ENCODE measurements around the gene TPM3. TPM values are rescaled to one million over a fixed set of nuclear protein-coding genes. Genes with fewer than 3 reads are reported as not detected.
"Not testable (repeated sequence)": the region's sequence is repeated elsewhere in the genome, so short reads cannot be mapped to it uniquely, and the experiment has no call there.

Gene TPM3
- total RNA-seq, 2 donors from 2014 or later: 177 to 189 TPM

DNA sequence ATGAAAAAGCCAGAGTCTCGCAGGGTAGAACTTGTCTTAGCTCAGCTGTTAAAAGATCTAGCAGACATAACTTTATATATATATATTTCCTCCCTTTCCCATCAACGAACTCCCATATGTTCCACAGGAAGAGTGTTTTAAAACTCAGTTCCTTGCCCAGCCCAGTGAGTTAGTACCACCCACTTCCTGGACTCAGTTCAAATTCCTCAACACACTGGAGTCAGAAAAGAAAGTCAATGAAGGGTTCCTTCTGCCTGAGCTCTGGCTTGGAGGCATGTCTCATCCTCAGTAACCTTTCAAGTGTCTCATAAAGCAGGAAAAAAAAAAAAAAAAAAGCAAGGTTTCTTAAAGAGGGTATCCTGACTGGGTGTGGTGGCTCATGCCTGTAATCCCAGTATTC lies 15.6 kb downstream of the TPM3 start:
- no peak for DNase-seq (ENCODE audit: low spot score)
- intact Hi-C loops (cut with DNase I): loop anchor here in 1 of 2 donors (10.0 kb wide), 1 partner anchor 182 kb away; the partner anchor contains the start of gene RPS27

GRCh38 chr1:154174654-154175053 lies 17.2 kb downstream of the TPM3 start:
- no peak for DNase-seq (ENCODE audit: low spot score)
- intact Hi-C loops (cut with DNase I): loop anchor here in 1 of 2 donors (10.0 kb wide), 1 partner anchor 180 kb away; the partner anchor contains the start of gene RPS27

DNA sequence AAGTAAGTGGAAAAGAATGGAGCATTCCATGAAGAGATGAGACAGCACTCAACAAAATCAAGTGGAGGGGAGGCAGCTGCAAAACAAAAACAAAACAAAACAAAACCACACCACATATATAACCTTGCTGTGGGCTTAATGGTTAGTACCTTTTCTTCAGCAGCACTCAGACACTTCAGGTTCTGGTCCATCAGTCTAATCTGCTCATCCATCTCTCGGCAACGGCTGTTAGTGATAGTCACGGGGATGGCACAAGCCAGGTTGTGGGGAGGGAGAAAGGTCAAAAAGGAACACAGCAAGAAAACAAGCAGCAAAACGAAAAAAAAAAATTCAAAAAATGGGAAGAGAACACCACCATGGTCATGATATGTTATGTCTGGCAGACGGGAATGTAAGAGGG lies 20.0 kb downstream of the TPM3 start:
- no peak for DNase-seq (ENCODE audit: low spot score)
- intact Hi-C loops (cut with DNase I): loop anchor here in 1 of 2 donors (10.0 kb wide), 1 partner anchor 177 kb away; the partner anchor contains the start of gene RPS27

- intact Hi-C loops (cut with DNase I): loop anchor here in 1 of 2 donors (10.0 kb wide), 1 partner anchor 176 kb away; the partner anchor contains the start of gene RPS27
- DNase-seq (ENCODE audit: low spot score): no peak
Measured at GRCh38 chr1:154171223-154171583, 20.7 kb downstream of the TPM3 start.

DNA sequence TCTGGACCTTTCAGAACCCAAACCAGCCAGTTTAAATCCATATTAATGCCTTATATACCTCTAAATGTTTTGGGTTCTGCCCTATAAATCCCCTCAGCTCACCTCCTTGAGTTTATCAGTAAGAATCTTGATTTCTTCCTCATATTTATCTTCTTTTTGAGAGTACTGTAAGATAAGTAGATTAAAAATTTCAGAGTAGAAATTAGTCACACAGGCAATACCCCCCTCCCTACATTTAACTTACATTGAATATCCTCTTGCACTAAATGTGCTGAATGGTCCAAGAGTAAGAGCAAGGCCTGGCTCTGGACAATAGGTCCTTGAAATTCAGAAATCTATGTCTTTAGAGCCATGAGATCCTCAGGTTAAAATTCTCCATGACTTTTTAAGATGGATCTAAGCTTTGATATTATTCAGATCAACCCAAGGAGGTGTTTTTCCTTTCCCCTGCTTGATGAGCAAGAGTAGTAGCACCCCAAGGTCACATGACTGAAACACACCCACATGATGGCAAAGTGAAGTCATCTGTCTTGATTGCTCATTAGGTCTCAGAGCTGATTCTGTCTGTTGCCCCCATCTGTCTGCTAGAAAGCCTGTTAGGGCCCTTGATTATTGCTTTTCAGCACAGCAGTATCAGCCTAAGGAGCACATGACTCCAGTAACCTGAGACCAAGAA lies 21.2 kb downstream of the TPM3 start:
- intact Hi-C loops (cut with DNase I): loop anchor here in 1 of 2 donors (10.0 kb wide), 1 partner anchor 176 kb away; the partner anchor contains the start of gene RPS27
- DNase-seq (ENCODE audit: low spot score): no peak

DNA sequence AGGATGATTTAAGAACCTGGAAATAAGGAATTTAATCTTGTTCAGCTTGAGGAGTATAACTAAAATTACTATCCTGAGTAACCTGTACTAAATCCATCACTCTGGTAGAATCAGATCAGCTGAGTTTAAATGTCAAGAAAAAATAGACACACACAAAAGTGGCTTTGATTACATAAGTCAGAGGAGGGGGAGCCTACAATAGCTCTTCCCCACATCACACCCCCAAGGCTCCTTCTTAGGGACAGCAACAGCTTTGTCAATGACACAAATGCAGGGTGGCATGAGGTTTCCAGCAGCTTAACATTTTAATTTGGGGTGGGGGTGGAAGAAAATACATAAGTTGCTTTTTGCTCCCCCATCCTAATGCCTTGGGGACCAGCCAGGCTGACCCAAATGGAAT lies 24.4 kb downstream of the TPM3 start:
- intact Hi-C loops (cut with DNase I): no loop called here

GRCh38 chr1:154166207-154166606 lies 25.7 kb downstream of the TPM3 start:
- DNase-seq (ENCODE audit: low spot score): no peak
- intact Hi-C loops (cut with DNase I): no loop called here

More for the DNA sequence above, 24.4 kb downstream of the TPM3 start:
- no peak for DNase-seq (ENCODE audit: low spot score)

DNA sequence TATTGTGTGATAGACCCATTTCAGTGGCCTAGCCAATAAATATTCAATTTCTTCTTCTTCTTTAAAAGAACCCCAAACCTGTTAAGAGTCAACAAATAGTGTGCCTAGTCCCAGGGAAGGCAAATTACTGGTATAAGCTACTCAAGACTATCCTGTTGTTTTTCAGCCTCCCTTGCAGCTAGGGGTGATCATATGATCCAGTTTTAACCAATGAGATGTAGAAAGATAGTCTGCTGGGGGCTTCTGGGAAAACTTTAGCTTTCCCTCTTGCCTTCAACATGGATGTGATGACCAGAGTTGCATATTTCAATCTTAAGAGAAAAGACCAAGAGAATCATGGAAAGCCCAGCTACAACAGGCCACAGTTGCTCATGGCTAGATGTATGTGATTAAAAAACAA lies 32.3 kb downstream of the TPM3 start:
- intact Hi-C loops (cut with DNase I): no loop called here
- DNase-seq (ENCODE audit: low spot score): no peak

GRCh38 chr1:154158307-154159125 lies 33.4 kb downstream of the TPM3 start:
- DNase-seq (ENCODE audit: low spot score): no peak
- intact Hi-C loops (cut with DNase I): no loop called here

DNA sequence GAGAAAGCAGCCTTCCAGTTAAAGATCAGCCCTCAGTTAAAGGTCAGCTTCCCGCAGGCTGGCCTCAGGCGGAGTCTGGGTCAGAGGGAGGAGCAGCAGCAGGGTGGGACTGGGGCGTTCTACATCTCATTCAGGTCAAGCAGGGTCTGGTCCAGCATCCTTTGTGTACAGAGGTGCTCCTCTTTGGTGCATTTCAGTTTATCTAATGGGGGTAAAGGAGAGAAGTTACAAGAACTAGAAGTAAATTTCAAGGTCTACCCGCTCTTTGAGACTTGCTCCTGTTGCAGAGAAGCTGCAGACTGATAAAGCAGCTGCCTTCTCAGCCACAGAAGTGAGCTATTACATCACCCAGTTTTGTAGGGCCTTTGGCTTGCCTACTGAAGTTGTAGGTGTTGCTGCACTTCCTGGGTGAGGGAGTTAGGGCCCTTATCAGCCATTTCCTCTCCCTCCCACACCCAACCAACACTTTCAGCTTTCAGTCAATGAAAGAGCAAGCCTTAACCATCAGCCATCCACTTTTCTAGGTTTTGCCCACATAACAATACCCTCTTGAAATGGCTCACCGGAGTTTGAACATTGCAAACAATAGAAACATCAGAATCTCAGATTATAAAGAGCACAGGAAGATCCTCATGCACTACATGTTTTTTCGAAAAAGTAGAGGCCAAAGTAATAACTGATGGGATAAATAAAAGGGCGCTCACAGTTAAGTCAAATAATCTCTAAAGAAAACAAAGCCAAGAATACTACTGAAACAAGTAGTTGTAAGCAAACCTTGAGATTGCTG lies 34.2 kb downstream of the TPM3 start:
- no peak for DNase-seq (ENCODE audit: low spot score)
- intact Hi-C loops (cut with DNase I): no loop called here

DNA sequence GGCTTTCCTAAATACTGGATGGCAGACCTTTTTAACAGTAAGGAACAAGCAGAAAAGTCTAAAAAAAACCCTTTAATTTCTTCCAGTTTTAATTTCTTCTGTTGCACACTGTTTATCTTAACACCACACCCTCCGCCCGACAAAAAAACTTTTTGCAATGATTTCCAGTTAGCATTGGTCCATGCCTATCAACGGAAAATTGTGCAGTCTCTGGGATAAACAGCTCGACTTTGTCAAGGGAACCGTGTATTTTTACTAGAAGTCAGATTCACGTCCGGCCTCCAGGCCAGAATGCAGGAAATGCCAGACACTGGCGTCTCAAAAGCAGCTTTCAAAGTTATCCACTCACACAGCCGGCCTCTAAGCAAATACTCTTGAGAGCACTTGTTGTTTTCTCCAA lies 36.6 kb downstream of the TPM3 start:
- intact Hi-C loops (cut with DNase I): no loop called here
- no peak for DNase-seq (ENCODE audit: low spot score)

DNA sequence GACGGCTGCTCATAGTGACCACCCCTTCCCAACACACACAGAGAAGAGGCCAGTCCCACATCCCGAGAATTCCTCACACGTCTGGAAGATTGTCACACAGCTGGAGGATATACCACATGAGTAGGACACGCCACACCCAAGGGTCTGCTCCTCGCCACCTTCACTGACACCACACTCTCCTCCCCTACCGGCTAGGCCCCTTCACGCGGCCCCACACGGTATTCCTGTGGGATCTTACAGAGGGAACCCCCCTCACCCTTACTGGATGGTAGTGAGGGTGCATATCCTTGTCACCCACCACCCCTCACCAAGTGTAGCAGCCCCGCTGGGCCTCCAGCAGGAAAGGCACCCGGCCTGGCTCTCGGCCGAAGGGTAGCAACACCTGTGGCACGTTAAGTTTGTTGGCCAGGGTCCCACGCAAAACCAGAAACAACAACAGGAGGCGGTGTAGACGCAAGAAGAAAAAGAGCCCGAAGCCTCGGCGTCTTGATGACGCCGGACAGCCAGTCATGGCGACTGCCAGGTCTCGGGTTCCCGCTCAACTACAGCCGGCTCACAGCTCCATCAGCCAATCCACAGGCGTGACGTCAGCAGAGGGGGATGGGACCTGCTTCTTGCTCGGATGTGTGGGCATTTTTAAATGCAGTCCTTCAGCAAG lies 37.2 kb downstream of the TPM3 start, which contains the start of gene NUP210L:
Gene NUP210L, minus strand, starts transcription at position 540 of the 658 bp plus-strand sequence.
- DNase-seq (ENCODE audit: low spot score): peak; percentile 88
- intact Hi-C loops (cut with DNase I): no loop called here

GRCh38 chr1:154154053-154154452 lies 37.8 kb downstream of the TPM3 start:
- intact Hi-C loops (cut with DNase I): no loop called here
- DNase-seq (ENCODE audit: low spot score): no peak

- intact Hi-C loops (cut with DNase I): no loop called here
- DNase-seq (ENCODE audit: low spot score): no peak
Measured at GRCh38 chr1:154151311-154151710, 40.6 kb downstream of the TPM3 start.

DNA sequence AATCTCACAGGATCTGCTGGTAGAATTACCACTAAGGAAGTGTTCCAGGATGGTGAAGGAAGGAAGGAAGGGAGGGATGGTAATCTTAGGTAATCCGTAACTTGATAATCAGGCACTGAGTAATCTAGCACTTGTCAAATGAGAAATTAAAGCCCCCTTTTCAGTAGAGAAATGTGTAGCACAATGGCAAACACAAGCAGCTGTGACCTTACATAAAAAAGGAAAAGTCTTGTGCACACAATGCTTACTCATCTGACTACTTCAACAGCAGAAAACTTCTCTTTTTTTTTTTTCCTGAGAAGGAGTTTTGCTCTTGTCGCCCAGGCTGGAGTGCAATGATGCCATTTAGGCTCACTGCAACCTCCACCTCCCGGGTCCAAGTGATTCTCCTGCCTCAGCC lies 43.1 kb downstream of the TPM3 start:
- intact Hi-C loops (cut with DNase I): no loop called here
- no peak for DNase-seq (ENCODE audit: low spot score)

- intact Hi-C loops (cut with DNase I); DNase-seq (ENCODE audit: low spot score): not testable (repeated sequence)
Measured at GRCh38 chr1:154147505-154147904, 44.4 kb downstream of the TPM3 start.

DNA sequence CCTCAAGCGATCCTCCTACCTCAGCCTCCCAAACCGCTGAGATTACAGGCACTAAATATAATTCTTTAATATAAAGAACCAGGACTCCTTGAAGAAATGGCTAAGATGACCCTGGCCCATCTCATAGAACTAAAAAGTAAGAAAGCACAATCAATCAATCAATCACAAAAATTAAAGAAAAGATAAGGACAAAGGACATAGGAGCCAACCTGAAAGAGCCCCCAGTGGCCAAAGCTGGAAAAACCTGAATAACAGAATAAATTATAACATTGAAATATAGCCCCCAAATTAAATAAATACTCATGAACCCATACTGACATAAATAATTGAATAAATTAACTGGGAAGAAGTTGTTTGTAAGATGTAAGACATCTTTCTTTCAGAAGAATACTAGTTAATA lies 45.9 kb downstream of the TPM3 start:
- no peak for DNase-seq (ENCODE audit: low spot score)
- intact Hi-C loops (cut with DNase I): no loop called here

DNA sequence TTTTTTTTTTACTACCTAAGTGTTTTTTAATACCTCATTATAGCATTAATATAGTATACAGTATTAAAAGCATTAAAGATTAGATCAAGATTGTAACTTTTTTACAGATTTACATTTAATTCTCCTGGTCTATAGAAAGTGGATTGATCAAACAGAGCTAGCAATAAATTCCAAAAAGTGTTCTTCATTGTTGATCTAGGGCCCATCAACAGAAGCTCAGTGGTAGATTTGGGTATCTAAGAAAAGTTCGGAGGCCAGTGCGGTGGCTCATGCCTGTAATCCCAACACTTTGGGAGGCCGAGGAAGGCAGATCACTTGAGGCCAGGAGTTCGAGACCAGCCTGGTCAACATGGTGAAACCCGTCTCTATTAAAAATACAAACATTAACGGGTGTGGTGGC lies 49.5 kb downstream of the TPM3 start:
- DNase-seq (ENCODE audit: low spot score): no peak
- intact Hi-C loops (cut with DNase I): no loop called here

- no peak for DNase-seq (ENCODE audit: low spot score)
- intact Hi-C loops (cut with DNase I): no loop called here
Measured at GRCh38 chr1:154141240-154141639, 50.7 kb downstream of the TPM3 start.

All from posterior vena cava (tissue), 2 donors.